NT2/D1 (cell line): Measurements from ENCODE around the gene JPT1.

Experiments used
- SUZ12 ChIP-seq: IDR thresholded peaks from 2 replicates; pipeline ENCODE4 v1.6.1; 2011; ENCODE audit not compliant: insufficient read length, insufficient read depth; ENCODE audit errors: extremely low read depth
- YY1 ChIP-seq: IDR thresholded peaks from 2 replicates; pipeline ENCODE4 v1.6.1; 2011; ENCODE audit not compliant: insufficient read length, insufficient read depth
- ZNF274 ChIP-seq: IDR thresholded peaks from 2 replicates; pipeline ENCODE4 v1.6.1; 2011; ENCODE audit warnings: mild to moderate bottlenecking, low read depth, low read length

GRCh38 chr17:75102385-75102821, 51.9 kb downstream of the JPT1 start:
- no peak for TF ChIP-seq YY1
- TF ChIP-seq SUZ12 = no peak
- no peak for TF ChIP-seq ZNF274
